GM18907 (cell line): ENCODE measurements around the gene CA9.
A peak's percentile ranks its signal among the peaks of the same experiment; 100 is the strongest.

ENCODE experiments used
- ATAC-seq: cut with Tn5 transposase; IDR thresholded peaks from one replicate; pipeline ENCODE4 v1.9.1; 2021; ENCODE audit warnings: mild to moderate bottlenecking, moderate library complexity; ENCODE audit not compliant: unreplicated experiment

CA9 gene

GRCh38 chr9:35675204-35675603, 1.5 kb downstream of the CA9 start:
- no peak for ATAC-seq

GRCh38 chr9:35675732-35676392, 2.1 kb downstream of the CA9 start:
- ATAC-seq = no peak

GRCh38 chr9:35679091-35679490, 5.4 kb downstream of the CA9 start:
- no peak for ATAC-seq

GRCh38 chr9:35679766-35680330, 6.1 kb downstream of the CA9 start:
- no peak for ATAC-seq

- peak; percentile 59 for ATAC-seq
Observed at GRCh38 chr9:35680331-35681105, 6.8 kb downstream of the CA9 start.

- ATAC-seq = no peak
Observed at GRCh38 chr9:35681341-35682002, 7.7 kb downstream of the CA9 start.

- no peak for ATAC-seq
Observed at GRCh38 chr9:35682051-35682450, 8.3 kb downstream of the CA9 start.

GRCh38 chr9:35682520-35683315, 9.0 kb downstream of the CA9 start:
- ATAC-seq = no peak

GRCh38 chr9:35683323-35683722, 9.6 kb downstream of the CA9 start:
- no peak for ATAC-seq

- ATAC-seq = no peak
Observed at GRCh38 chr9:35684921-35685320, 11.2 kb downstream of the CA9 start.

GRCh38 chr9:35685506-35685905, 11.8 kb downstream of the CA9 start:
- no peak for ATAC-seq

- ATAC-seq = no peak
Observed at GRCh38 chr9:35686222-35687203, 12.8 kb downstream of the CA9 start.

- ATAC-seq = no peak
Observed at GRCh38 chr9:35687306-35687705, 13.6 kb downstream of the CA9 start.

GRCh38 chr9:35687972-35688557, 14.3 kb downstream of the CA9 start:
- no peak for ATAC-seq

GRCh38 chr9:35688558-35689541, 15.1 kb downstream of the CA9 start:
- no peak for ATAC-seq

- no peak for ATAC-seq
Observed at GRCh38 chr9:35689542-35690293, 16.0 kb downstream of the CA9 start, which contains the start of gene TPM2. Gene TPM2, minus strand, starts transcription at chr9:35689925. Its CDS starts 108 bp downstream, at chr9:35689817.

GRCh38 chr9:35690294-35690613, 16.5 kb downstream of the CA9 start:
- no peak for ATAC-seq
